Measurements from ENCODE around the gene RPH3AL.
A peak's percentile ranks its signal among the peaks of the same experiment; 100 is the strongest.

Gene RPH3AL

GRCh38 chr17:352421-353212, at the start of gene RPH3AL:
RPH3AL (minus strand) TSS chr17:352807; CDS start chr17:327543, 25,264 bp downstream.
- DNase-seq, result no peak

- DNase-seq, result no peak
These were observed 47.6 kb upstream of the RPH3AL start for GRCh38 chr17:400257-400656.

- DNase-seq, result no peak
These were observed 44.2 kb upstream of the RPH3AL start for GRCh38 chr17:396788-397187.

GRCh38 chr17:395974-396373, 43.4 kb upstream of the RPH3AL start:
- no peak for DNase-seq

- no peak for DNase-seq
These were observed 42.6 kb upstream of the RPH3AL start for GRCh38 chr17:395179-395578.

GRCh38 chr17:394718-395095, 42.1 kb upstream of the RPH3AL start:
- DNase-seq, result no peak

GRCh38 chr17:393806-394717, 41.5 kb upstream of the RPH3AL start:
- no peak for DNase-seq

GRCh38 chr17:391850-392249, 39.2 kb upstream of the RPH3AL start:
- no peak for DNase-seq

- no peak for DNase-seq
These were observed 37.4 kb upstream of the RPH3AL start for GRCh38 chr17:390025-390424.

GRCh38 chr17:388087-388486, 35.5 kb upstream of the RPH3AL start:
- no peak for DNase-seq

GRCh38 chr17:386141-386876, 33.7 kb upstream of the RPH3AL start:
- DNase-seq, result peak; percentile 87

- no peak for DNase-seq
These were observed 33.2 kb upstream of the RPH3AL start for GRCh38 chr17:385836-386140.

GRCh38 chr17:385178-385835, 32.7 kb upstream of the RPH3AL start:
- DNase-seq, result peak; percentile 39

- no peak for DNase-seq
These were observed 32.1 kb upstream of the RPH3AL start for GRCh38 chr17:384622-385177.

GRCh38 chr17:383771-384621, 31.4 kb upstream of the RPH3AL start:
- DNase-seq, result no peak

GRCh38 chr17:382644-383533, 30.3 kb upstream of the RPH3AL start:
- DNase-seq, result no peak

GRCh38 chr17:381941-382643, 29.5 kb upstream of the RPH3AL start:
- DNase-seq, result no peak

- DNase-seq, result no peak
These were observed 28.9 kb upstream of the RPH3AL start for GRCh38 chr17:381516-381915.

- DNase-seq, result no peak
These were observed 27.2 kb upstream of the RPH3AL start for GRCh38 chr17:379531-380465.

Data from stimulated activated CD8-positive, alpha-beta memory T cell treated with anti-CD3 and anti-CD28 coated beads, Interleukin-4, amount 100 ng/mL, for 48 hours (primary cell).